Stimulated activated naive CD4-positive, alpha-beta T cell (primary cell): ENCODE measurements around the gene MSH3.
"Not testable (repeated sequence)": the region's sequence is repeated elsewhere in the genome, so short reads cannot be mapped to it uniquely, and the experiment has no call there.

Source experiments
- DNase-seq, 6 experiments: peaks; one replicate each; lab custom pipeline; 2025; lab: John Stamatoyannopoulos, UW

MSH3 gene

DNA sequence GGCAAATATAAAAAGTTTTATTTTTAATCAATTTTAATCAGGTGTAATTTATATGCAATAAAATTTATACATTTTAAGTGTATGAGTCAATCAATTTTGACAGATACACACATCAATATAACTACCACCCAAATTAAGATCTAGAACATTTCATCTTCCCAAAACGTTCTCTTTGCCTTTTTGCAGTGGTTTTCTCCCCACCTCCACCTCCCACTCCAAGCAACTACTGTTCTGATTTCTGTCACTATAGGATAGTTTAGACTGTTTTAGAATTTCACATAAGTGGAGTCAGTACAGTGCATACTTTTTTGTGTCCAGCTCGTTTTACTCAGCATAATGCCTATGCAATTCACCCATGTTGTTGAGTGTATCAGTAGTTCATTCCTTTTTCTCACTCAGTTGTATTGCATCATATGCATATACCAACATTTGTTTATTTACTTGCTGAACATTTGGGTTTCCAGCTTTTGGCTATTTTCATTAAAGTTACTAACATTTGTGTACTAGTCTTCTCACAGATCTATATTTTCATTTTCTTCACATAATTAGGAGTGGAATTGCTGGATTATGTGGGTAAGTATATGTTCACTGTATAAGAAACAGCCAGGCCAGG lies 52.5 kb downstream of the MSH3 start:
- no peak for DNase-seq

DNA sequence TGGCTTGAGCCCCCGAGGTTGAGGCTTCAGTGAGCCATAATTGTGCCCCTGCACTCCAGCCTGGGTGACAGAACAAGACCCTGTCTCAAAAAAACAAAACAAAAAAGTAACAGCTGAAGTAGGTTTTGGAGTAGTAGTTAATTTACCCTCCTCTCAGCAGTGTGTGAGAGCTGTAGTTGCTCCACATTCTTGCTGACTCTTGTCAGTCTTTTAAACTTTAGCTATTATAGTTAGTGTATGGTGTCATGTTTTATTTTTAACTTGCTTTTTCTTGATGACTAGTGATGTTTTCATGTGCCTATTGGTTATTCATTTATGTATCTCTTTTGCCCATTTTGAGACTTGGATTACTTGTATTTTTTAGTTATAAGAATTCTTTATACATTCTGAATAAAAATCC lies 53.2 kb downstream of the MSH3 start:
- DNase-seq, result no peak

DNA sequence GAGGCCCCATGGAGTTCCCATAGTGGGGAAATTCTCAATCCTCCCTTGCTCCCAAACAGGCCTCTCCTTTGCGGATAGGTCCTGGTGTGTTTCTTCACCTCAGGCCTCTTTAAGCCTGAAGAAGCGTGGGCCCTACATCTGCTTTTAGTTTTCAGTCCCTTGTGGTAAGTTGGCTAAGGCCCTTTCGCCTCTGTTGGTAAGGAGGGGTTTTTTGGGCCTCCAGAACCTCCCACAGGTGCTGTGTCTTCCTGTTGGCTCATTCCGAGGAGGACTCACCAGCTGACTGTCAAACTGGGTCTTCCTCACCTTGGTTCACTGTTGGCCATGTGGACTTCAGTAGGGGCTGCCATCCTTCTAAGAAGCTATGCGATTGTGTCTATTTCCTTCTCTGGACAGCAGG lies 56.8 kb downstream of the MSH3 start:
- DNase-seq, result no peak

DNA sequence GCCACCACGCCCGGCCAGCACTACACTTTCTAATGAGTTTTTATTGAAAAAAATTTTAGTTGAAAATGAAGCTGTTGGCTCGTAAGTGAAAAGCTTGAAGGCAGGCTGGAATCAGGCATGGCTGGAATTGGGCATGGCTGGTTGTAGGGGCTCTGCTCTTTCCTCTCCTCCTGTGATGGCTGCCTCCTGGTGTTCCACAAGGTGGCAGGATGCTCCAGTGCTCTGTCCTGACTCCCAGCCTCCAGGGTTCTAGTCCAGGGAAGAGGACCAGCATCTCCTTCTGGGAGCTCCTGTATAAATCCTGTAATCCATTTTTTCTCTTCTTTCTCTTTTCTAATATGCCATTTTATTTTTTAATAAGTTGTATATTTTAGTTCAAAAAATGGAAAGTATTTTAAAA lies 57.5 kb downstream of the MSH3 start:
- DNase-seq, result no peak

DNA sequence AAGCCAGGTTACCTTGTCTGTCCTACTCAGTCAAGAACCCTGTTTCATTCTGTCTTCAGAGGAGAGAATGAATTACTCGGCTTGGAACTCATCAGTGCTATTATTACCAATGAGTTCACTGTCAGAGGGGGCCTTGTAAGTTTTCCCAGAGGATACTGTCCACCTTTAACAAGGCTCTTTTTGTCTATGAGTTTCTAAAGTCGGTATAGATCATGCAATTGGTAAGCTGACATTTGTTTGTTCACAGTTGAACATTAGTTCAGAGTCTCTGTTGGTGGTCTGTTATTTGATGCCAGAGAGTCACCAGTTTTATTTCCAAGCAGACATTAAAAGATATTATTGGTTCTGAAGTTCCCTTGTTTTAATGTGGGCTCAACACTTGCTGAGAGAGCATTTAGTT lies 58.5 kb downstream of the MSH3 start:
- no peak for DNase-seq

DNA sequence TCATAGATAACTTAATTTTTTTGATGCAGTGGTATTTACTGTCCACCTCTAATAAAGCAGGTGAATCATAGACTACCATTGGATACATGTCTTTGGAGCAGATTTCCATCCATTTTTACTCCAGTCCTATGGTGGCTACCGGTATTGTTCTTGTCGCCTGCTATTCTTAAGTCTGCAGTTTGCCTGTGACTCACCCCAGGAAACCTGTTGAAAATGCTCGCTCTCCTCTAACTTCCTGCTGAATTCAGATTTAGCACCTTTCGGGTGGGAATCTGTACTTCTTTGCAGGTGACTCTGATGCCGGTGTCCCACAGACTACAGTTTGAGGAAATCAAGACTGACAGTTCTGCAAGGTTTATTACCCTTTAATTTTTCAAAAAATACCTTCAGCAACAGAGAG lies 59.2 kb downstream of the MSH3 start:
- DNase-seq, result no peak

DNA sequence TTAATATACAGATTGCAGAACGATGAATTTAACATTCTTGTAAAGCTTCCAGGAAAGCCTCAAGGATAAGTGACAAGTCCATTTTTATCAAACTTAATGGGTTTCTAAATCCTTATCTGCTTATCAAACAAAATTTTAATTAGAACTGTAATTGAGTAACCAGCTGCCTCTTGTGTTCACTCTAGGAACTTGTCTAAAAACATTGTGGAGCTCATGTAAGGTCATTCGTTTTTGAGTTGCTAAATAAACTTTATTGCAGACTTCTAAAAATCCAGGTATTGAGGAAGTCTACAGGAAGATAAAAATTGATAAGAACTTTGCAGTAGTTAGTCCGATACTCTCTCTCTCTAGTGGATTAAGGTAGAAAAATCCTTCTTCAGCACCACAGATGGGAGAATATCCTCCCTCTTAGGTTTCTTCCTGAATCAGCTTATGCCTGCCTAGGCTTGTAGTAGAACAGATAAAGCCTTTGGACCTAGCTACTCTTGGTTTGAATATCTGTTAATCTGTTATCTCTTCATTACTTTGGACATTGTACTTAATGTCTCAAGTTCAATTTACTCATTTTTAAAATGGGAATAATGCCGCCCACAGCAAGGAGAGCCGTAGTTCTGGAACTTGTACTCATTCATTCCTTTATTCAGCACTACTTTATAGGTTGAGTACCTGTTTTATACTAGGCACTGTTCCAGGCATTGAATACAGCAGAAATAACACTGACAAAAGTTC lies 60.3 kb downstream of the MSH3 start:
- DNase-seq, result no peak

DNA sequence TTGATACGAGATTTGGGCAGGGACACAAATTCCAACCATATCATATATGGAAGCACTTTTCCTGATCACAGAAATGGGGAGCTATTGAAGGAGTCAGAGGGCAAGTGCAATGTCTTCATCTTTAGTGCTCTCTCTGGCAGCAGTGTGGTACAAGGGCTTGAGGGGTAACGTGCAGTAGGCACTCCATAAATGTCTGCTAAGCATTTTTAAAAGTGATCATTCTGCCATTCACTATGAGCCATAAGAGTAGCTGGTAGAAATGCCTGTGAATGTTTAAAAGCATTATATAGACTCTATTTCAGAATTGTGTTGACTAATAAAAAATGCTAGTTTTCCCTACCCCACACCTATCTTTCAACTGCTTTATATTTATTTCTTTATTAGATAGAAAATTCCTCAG lies 61.4 kb downstream of the MSH3 start:
- DNase-seq, result no peak

DNA sequence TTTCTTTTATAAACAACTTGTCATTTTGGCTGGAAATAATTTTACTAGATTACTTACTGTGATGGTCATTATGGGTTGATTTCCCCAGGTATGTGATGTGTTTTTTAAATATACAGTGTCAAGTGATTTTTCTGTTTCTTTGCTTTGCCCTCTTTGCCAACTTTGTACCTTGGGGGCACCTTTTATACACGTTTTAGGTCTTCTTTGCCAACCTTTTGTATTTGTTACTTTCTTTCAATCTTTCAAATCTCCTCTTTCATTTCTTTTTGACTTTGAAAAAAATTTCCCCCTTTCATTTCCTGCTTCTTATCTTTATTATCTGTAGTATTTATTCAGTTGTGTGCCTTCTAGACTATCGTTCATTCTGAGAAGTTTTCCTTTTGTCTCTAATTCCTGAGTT lies 65.7 kb downstream of the MSH3 start:
- no peak for DNase-seq

DNA sequence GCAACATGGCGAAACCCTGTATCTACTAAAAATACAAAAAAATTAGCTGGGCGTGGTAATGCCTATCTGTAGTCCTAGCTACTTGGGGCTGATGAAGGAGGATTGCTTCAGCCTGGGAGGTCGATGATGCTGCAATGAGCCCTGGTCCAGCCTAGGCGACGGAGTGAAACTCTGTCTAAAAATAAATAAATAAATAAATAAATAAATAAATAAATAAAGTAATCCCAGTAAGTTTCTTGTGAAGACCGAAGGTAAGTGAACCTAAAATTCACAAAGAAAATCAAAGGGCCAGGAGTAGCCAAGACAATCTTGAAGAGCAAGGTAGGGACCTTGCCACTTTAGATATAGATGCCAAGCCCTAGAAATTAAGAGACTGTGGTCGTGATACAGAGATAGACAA lies 68.5 kb downstream of the MSH3 start:
- DNase-seq, result no peak

DNA sequence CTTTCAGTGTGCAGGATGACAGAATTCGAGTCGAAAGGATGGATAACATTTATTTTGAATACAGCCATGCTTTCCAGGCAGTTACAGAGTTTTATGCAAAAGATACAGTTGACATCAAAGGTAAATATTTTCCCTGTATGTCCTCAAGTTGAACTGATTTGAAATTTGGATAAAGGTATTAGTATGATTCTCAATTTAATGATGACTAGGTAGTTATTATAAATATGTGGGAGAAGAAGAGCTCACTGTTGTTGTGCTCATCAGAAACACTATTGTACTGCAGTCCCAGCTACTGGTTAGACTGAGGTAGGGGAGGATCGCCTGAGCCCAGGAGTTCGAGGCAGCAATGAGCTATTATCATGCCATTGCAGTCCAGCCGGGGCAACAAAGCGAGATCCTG lies 71.0 kb downstream of the MSH3 start:
- DNase-seq, result no peak

DNA sequence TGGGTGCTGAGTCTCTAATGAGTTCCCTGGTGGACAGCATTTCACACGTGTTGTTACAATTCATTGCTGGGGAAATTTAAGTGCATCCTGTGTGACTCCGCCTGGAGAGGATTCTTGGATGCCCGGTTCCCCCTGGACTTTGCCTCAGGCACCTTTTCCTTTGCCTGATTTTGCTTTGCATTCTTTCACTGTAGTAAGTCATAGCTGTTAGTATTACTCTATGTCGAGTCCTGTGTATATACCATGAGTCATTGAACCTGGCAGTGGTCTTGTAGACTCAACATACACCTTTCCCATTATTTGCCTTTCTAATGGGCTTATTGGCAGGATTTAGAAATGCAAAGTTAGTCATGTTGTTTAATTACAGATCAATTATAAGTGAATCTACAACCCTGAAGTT lies 82.3 kb downstream of the MSH3 start:
- no peak for DNase-seq

DNA sequence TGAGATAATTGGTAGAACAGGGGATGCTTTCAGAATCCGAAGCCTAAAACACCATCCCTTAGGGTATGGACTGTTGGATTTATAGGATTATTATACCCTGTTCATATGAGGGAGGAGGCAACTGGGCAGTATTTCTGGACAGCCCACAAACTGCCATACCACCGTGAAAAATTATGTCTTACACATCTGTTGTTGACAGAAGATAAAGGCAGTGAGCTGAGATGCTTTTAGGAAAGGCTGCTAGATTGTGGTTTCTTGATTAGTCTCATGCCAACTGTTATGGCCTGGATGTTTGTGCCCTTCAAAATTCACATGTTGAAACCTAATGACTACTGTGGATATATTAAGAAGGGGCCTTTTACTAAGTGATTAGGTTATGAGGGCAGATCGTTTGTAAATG lies 84.0 kb downstream of the MSH3 start:
- DNase-seq, result no peak

DNA sequence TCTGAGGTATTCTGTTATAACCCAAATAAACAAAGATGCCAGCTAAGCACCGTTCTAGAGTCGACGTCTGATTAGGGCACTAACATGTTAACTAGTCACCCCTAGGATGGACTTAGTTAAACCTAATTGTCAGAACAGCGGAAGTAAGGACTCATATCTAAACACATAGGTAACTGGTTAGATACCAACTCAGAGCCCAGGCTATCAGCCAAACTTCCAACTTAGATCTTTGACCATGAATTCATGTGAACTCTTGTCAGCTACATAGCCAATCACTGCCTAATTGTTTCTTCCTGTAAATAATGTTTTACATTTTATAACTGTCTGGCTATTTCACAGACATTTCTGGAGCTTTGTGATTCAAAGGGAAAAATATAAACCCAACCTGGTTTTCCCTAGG lies 84.6 kb downstream of the MSH3 start:
- no peak for DNase-seq

DNA sequence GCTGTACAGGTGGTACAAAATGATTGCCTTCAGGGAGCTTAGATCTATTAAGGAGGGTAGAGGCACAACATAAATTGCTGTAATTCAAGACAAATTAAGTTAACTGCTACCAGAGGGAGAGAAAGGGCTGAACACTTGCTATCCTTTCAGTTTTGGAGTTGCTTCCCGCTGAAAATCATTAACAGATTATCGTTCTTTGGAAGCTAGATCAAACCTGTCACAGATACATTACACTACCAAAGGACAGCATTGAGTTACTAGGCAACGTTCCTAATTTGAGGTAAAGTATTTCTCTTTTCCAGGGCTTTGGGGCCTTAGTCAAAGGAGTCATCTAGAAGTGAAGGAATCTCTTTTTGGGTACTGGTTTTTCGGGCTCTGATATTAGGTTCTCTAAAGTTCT lies 85.0 kb downstream of the MSH3 start:
- no peak for DNase-seq

DNA sequence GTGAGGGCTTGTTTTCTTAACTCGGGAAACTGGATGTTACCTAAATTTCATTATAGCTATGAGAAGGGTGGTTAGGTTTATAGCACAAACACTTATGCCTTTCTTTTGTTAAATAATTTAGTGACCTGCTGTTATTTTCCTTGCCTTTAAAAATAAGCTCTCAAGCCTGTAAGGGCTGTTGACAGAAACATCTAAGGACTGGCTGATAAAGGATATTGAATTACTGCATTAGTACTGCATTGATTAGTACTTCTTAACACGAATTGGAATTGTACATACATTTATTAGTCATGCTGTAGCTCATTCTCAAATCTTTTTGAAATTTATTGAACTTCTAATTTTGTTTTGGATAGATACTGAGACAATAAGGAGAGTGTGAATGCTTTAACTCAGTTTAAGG lies 85.4 kb downstream of the MSH3 start:
- no peak for DNase-seq

DNA sequence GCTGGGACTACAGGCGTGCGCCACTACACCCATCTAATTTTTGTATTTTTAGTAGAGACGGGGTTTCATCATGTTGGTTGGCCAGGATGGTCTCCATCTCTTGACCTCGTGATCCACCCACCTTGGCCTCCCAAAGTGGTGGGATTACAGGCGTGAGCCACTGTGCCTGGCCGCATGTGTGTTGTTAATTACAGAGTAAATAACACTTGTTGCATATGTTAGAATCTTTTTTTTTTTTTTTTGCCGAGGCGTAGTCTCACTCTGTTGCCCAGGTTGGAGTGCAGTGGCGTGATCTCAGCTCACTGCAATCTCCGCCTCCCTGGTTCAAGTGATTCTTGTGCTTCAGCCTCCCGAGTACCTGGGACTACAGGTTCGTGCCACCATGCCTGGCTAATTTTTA lies 86.0 kb downstream of the MSH3 start:
- not testable (repeated sequence) for DNase-seq

DNA sequence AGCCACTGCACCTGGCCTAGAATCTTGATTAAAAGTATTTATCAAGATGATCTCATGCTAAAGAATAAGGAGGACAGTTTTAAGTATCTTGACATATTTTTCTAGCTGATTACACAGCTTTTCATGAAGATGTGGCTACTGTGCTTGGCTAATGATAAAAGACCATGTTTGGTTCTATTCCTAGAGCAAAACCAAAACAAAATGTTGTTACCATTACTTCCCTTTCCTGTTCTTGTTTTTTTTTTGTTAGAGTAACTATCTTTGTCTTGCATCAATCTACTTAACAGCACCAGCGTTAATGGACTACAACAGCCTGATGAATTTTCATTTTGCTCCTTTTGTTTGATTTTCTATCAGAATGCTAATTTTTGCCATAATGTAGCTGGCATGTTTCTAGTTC lies 86.5 kb downstream of the MSH3 start:
- no peak for DNase-seq

DNA sequence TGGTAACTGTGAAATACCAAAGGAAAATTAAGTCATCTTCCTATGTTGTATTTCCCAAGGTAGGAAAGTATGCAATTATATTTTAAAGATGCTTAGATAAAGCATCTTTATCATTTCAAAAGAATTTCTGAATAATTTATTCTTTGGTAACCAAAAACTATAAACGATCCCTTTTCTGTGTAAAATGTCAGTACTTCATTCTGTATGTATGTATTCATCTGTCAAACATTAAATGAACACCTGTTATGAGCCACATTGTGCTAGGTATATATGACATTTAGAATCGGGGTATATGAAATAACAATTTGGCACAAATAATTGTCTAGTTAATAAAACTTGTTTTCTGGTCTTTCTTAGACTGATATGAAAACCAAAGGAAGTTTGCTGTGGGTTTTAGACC lies 89.7 kb downstream of the MSH3 start:
- no peak for DNase-seq

DNA sequence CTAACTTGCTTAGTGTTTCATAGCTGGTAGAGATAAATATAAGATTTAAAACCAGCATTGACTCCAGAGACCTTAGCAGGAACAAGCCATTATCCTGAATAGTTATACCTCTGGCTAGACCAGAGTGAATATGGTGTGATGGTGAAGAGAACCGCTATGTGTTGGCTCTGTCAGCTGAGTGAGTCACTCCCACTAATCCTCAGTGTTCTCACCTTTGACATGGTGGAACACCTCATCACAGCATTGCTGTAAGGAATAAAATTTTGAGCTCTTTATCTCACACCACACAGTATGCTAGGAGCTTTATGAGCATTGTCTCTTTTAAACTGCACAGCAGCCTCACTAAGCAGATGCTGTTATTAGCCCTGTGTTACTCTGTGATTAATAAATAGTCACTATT lies 91.0 kb downstream of the MSH3 start:
- no peak for DNase-seq

DNA sequence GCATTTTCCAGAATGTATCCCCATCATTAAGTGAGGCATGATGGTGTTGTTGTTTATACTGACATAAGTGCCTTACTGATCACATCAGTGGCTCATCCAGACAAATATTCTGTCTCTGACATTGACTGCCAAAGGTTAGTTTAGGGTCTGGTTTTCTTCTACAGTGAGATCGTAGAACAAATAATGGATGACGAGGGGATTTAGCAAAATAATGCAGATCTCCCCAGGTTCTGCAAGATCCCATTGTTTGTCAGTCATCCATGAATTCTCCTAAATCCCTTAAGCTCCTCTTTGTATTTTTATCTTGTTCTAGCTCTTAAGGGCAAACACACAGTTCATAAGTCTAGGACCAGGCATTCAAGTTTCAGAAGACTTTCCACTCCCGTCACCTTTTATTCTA lies 93.5 kb downstream of the MSH3 start:
- DNase-seq, result no peak

DNA sequence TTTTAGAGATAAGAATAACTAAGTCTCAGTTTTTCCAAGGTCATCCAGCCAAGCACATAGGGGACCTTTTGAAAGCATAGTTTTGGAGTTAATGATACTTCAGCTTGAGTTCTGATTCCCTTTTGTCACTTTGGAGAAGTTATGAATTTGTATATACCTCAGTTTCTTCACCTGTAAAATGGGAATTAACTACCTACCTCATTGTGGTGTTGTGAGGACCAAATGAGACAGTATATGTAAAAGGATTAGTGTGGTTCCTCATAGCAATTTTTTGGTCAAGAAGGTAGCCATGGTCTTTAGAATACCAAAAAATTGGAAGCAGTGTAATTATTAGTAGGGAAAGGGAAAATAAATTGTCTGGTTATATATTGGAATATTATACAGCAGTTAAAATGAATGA lies 98.0 kb downstream of the MSH3 start:
- no peak for DNase-seq

DNA sequence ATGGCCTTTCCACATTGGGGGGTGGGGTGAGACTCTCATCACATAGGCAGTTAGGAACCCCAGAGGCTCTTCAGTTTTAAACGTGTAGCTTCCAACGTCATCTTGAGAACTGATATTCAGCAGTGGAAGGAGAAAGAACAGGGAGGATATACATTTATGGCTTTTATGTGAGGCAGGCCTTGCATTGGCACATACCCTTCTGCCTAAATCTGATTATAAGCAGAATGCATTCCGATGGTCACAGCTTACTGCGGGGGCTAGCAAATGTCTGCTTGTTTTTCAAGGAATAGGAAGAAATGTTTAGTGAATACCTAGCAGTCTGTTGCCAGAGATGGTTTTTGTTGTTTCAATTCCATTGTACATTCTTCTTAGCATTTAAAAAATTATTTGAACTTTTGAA lies 99.3 kb downstream of the MSH3 start:
- no peak for DNase-seq

DNA sequence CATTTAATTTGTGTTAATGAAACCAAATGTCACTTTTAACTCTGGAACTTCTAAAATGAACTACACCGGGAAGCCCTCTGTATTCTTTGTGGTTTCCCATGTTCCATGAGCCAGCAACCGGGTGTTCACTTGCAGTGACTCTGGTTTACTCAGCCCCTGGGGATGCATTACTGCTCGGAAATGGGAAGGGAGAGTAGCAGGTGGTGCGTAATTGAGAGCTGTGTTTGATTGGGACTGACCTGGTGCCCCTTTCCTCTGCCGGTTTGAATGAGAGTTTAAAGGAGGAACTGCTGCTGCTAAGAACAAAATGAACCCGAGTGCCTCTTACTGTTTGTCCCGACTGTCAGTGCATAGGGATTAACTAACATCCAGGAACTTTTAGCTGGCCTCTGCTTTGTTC lies 100.4 kb downstream of the MSH3 start:
- peak in 1 of 6 experiments; percentile 7 for DNase-seq
